Lower lobe of right lung (tissue), 2 donors: ENCODE results near the gene NRG2. TPM values are rescaled to one million over a fixed set of nuclear protein-coding genes. Genes with fewer than 3 reads are reported as not detected.

Experiments
- ATAC-seq, 2 donors: fragments of 200-7000 bp; cut with Tn5 transposase; one replicate each; pipeline ENCODE4 v1.9.1; 2020 to 2022; ENCODE audit warnings: mild to moderate bottlenecking in 2 of 2, moderate library complexity in 2 of 2
- DNase-seq: peaks from one replicate; pipeline ENCODE4 v3.0.0-alpha.2; 2020
- H3K27ac ChIP-seq: fragments of 200-600 bp; one replicate; pipeline ENCODE4 v1.8.0; 2022
- H3K27me3 ChIP-seq: fragments of 200-600 bp; one replicate; pipeline ENCODE4 v1.8.0; 2022; ENCODE audit warnings: low read depth
- H3K36me3 ChIP-seq: fragments of 200-600 bp; one replicate; pipeline ENCODE4 v1.8.0; 2022; ENCODE audit warnings: mild to moderate bottlenecking
- H3K4me1 ChIP-seq: fragments of 200-600 bp; one replicate; pipeline ENCODE4 v1.8.0; 2022
- H3K4me3 ChIP-seq: fragments of 200-600 bp; one replicate; pipeline ENCODE4 v1.8.0; 2022; ENCODE audit warnings: mild to moderate bottlenecking
- H3K9me3 ChIP-seq: fragments of 200-600 bp; one replicate; pipeline ENCODE4 v1.8.0; 2022
- intact Hi-C: fragments of 100-400 bp; cut with DNase I; formaldehyde crosslinking; loops from one replicate; pipeline ENCODE4 v1.11.0; 2022
- long read RNA-seq: library from polyadenylated mRNA; unstranded; transcript quantifications from one replicate; pipeline ENCODE4 v2.0.0, GENCODE V29; 2021
- total RNA-seq: library from RNA; stranded (reverse); fragmentation: NEBNext Ultra II Directional; extraction: Animal tissue kit (Norgen Biotek cat#: 25700); gene quantifications from one replicate; pipeline ENCODE4 v1.2.1, GENCODE V29; 2021
- TF ChIP-seq, protein P1 (sequence below): fragments of 200-600 bp; IDR thresholded peaks from one replicate; pipeline ENCODE4 v1.8.0; 2022; ENCODE audit warnings: antibody characterized with exemption, mild to moderate bottlenecking
- donor health status: DM: no; HTN: yes; CAD: no; lungs with severe emphysema.

The NRG2 gene
- total RNA-seq, result 1.6 TPM
- long read RNA-seq, partial matches to known transcripts, result 1 of 3 reads
- long read RNA-seq, other reads (novel, unspliced or antisense), result 2 of 3 reads

GRCh38 chr5:140042643-140043507 is at the start of gene NRG2:
NRG2 (minus strand) TSS chr5:140043299.
- Histone ChIP-seq H3K36me3 (no peaks in the 10 kb centered on the region), H3K4me1 (peaks cover 41% of the 10 kb centered on the region), H3K27ac (peak within 1 kb of the TSS; percentile 39), H3K27me3 (peaks cover 25% of the 10 kb centered on the region), H3K9me3 (no peaks in the 10 kb centered on the region), H3K4me3 (peak within 1 kb of the TSS; percentile 66)
- intact Hi-C loops, result no loop called here
- DNase-seq (peak; percentile 51), ATAC-seq (peak; percentile 70 to 85)
- TF ChIP-seq, protein P1, sequence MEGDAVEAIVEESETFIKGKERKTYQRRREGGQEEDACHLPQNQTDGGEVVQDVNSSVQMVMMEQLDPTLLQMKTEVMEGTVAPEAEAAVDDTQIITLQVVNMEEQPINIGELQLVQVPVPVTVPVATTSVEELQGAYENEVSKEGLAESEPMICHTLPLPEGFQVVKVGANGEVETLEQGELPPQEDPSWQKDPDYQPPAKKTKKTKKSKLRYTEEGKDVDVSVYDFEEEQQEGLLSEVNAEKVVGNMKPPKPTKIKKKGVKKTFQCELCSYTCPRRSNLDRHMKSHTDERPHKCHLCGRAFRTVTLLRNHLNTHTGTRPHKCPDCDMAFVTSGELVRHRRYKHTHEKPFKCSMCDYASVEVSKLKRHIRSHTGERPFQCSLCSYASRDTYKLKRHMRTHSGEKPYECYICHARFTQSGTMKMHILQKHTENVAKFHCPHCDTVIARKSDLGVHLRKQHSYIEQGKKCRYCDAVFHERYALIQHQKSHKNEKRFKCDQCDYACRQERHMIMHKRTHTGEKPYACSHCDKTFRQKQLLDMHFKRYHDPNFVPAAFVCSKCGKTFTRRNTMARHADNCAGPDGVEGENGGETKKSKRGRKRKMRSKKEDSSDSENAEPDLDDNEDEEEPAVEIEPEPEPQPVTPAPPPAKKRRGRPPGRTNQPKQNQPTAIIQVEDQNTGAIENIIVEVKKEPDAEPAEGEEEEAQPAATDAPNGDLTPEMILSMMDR, result peak; percentile 61

DNA sequence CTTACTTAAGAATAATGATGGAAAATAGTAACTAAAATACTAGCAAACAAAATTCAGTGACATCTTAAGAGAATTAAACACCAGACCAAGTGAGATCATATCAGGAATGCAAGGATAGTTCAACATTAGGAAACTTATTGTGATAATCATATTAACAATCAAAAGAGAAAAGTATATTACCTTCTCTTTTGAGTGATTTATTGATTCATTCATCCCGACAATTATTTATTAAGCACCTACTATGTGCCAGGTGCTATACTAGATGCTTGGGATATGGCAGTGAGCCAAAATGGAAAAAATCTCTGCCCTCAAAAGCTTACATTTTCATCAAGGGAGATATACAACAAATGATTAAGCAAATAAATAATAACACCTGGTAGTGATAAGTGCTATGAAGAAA is 47.2 kb upstream of the NRG2 start:
- TF ChIP-seq, protein P1, result no peak
- Histone ChIP-seq H3K36me3 (no peaks in the 10 kb centered on the region), H3K4me1 (no peaks in the 10 kb centered on the region), H3K9me3 (peaks cover 17% of the 10 kb centered on the region), H3K27me3 (no peaks in the 10 kb centered on the region), H3K4me3 (no peak overlapping the region), H3K27ac (no peak overlapping the region)
- DNase-seq (no peak), ATAC-seq (no peak)
- intact Hi-C loops, result no loop called here

DNA sequence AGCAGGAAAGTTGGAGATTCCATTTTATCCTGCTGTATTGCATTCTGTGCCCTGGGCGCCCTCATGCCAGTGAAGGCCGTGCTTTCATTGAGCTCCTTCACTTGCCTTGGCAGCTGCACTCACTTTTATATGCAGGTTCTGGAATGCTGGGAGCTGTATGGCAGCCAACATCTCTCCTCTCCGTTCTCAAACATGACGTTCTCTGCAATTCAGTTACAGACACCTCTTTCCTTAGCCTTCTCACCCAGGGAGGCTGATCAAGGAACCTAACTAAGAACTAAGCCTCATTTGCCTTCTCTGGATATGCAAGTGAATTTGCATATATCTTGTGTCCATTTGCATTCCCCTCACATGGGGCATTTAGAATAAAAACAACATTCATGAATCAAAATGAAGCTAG is 41.4 kb upstream of the NRG2 start:
- TF ChIP-seq, protein P1, result no peak
- DNase-seq, result peak; percentile 45
- peak; percentile 50 to 73 for ATAC-seq

DNA sequence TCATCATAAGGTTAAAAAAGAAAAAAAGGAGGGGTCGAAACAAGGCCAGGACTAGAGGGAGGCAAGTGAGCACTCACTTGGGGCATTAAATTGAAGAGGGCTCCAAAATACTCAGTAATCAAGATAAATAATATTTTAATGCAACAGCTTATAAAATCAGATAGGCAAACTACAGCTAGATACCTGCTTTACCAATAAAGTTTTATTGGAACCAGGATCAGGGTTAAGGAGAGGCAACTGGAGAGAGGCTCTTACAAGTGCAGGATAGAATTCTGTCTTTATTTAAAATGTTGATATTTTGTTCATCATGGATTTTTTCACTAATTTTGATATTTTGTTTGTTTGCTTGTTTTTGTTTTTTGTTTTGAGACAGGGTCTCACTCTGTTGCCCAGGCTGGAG is 40.6 kb upstream of the NRG2 start:
- TF ChIP-seq, protein P1, result no peak
- H3K27ac ChIP-seq, result no peak overlapping the region
- DNase-seq, result no peak

More for the DNA sequence above, 41.4 kb upstream of the NRG2 start:
- Histone ChIP-seq H3K36me3 (no peaks in the 10 kb centered on the region), H3K27me3 (no peaks in the 10 kb centered on the region), H3K27ac (no peak overlapping the region), H3K4me1 (no peaks in the 10 kb centered on the region), H3K4me3 (no peak overlapping the region), H3K9me3 (peaks cover 1% of the 10 kb centered on the region)
- intact Hi-C loops, result no loop called here

GRCh38 chr5:140083120-140083519 is 40.0 kb upstream of the NRG2 start:
- TF ChIP-seq, protein P1, result no peak
- no peak overlapping the region for H3K27ac ChIP-seq
- ATAC-seq (no peak), DNase-seq (no peak)
- intact Hi-C loops, result no loop called here
- H3K9me3 ChIP-seq, result no peaks in the 10 kb centered on the region
- H3K4me1 ChIP-seq, result no peaks in the 10 kb centered on the region
- H3K27me3 ChIP-seq, result no peaks in the 10 kb centered on the region
- no peaks in the 10 kb centered on the region for H3K36me3 ChIP-seq
- no peak overlapping the region for H3K4me3 ChIP-seq

More for the DNA sequence above, 40.6 kb upstream of the NRG2 start:
- H3K4me3 ChIP-seq, result no peak overlapping the region
- no peaks in the 10 kb centered on the region for H3K4me1 ChIP-seq
- intact Hi-C loops, result no loop called here
- H3K9me3 ChIP-seq, result no peaks in the 10 kb centered on the region
- H3K27me3 ChIP-seq, result no peaks in the 10 kb centered on the region
- H3K36me3 ChIP-seq, result no peaks in the 10 kb centered on the region
- no peak for ATAC-seq
